Umbilical cord (tissue), 2 donors: ENCODE results near the gene STK36. TPM values are rescaled to one million over a fixed set of nuclear protein-coding genes. Genes with fewer than 3 reads are reported as not detected.
A peak's percentile ranks its signal among the peaks of the same experiment; 100 is the strongest.

Experiments
- DNase-seq: peaks from one replicate; pipeline ENCODE4 v3.0.0-alpha.2; 2015; ENCODE audit warnings: low spot score
- total RNA-seq: library from RNA; depleted of rRNA; stranded (reverse); fragments of >200 nt; gene quantifications from one replicate; pipeline ENCODE4 v1.2.3, GENCODE V29; 2014; ENCODE audit warnings: low replicate concordance; ENCODE audit not compliant: insufficient read depth

Gene STK36, protein sequence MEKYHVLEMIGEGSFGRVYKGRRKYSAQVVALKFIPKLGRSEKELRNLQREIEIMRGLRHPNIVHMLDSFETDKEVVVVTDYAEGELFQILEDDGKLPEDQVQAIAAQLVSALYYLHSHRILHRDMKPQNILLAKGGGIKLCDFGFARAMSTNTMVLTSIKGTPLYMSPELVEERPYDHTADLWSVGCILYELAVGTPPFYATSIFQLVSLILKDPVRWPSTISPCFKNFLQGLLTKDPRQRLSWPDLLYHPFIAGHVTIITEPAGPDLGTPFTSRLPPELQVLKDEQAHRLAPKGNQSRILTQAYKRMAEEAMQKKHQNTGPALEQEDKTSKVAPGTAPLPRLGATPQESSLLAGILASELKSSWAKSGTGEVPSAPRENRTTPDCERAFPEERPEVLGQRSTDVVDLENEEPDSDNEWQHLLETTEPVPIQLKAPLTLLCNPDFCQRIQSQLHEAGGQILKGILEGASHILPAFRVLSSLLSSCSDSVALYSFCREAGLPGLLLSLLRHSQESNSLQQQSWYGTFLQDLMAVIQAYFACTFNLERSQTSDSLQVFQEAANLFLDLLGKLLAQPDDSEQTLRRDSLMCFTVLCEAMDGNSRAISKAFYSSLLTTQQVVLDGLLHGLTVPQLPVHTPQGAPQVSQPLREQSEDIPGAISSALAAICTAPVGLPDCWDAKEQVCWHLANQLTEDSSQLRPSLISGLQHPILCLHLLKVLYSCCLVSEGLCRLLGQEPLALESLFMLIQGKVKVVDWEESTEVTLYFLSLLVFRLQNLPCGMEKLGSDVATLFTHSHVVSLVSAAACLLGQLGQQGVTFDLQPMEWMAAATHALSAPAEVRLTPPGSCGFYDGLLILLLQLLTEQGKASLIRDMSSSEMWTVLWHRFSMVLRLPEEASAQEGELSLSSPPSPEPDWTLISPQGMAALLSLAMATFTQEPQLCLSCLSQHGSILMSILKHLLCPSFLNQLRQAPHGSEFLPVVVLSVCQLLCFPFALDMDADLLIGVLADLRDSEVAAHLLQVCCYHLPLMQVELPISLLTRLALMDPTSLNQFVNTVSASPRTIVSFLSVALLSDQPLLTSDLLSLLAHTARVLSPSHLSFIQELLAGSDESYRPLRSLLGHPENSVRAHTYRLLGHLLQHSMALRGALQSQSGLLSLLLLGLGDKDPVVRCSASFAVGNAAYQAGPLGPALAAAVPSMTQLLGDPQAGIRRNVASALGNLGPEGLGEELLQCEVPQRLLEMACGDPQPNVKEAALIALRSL (N-terminal part only)
- total RNA-seq, result 21.9 TPM

DNA sequence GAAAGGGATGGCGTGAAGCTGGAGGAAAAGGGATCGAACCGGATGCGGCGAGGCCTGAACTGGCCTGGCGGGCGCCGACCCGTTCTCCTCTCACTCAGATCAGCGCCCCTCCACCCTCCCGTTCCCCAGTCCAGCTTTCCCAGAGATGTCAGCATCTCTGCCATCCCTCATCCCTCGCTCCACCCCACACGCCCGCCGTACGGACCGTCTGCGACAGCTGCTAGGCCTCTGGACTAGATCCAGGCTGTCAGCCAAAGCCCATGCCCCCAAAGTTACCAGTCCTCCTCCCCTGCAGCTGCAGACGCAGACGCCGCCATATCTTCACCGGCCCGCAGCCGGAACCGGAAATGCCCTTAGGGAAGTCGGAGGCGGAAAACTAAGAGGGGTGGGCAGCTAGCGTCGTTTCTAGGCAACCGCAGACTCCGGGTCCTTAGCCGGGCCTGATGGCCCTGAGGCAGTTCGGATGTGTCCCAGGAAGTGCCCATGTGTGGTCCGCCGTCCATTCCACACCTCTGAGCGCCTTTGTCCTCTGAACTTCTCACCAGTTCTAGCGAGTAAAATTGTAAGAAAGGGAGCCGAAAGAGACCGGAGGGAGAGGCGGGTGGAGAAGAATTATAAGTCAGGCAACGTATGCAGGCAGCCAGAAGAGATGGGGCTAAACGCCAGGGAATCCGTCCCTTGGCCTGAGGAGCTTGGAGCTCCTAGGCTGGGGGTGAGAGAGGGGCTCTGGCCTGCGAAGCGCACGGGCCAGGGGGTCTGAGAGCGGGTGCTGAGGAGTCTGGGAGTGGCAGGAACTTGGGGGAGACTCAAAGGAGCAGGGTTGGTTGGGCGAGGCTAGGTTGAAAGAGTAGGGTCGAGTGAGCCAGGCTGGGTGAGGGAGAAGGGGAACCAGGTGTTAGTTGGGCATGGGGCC is at the start of gene STK36, which contains the start of gene RNF25:
TSS of gene STK36 (plus strand) at position 433 of the 913 bp plus-strand sequence. CDS start 744 bp downstream, outside the sequence.
TSS of gene RNF25 (minus strand) at position 349 of the 913 bp plus-strand sequence. CDS start at position 317, 32 bp downstream.
- peak; percentile 97 for DNase-seq

GRCh38 chr2:218622606-218623365 is 49.1 kb upstream of the STK36 start:
- no peak for DNase-seq

GRCh38 chr2:218623366-218623705 is 48.5 kb upstream of the STK36 start:
- DNase-seq, result no peak

- DNase-seq, result no peak
Observed at GRCh38 chr2:218626369-218626768, 45.5 kb upstream of the STK36 start.

GRCh38 chr2:218627939-218628338 is 43.9 kb upstream of the STK36 start:
- DNase-seq, result no peak

DNA sequence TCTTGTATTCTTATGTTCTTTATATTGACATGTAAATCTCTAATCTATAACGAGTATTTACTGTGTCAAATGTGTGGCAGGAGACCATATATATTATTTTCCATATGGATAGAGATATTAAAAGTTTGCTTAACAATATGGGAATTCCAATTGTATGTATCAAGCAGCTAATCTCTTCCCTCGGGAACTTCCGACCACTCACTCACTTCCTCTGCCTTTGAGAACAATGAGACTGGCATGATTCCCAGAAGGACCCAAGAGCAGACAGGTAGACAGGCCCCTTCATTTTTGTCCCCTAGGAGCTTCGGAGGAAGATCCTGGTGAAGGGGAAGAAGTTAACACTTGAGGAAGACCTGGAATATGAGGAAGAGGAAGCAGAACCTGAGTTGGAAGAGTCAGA is 40.0 kb upstream of the STK36 start:
- DNase-seq, result no peak

DNA sequence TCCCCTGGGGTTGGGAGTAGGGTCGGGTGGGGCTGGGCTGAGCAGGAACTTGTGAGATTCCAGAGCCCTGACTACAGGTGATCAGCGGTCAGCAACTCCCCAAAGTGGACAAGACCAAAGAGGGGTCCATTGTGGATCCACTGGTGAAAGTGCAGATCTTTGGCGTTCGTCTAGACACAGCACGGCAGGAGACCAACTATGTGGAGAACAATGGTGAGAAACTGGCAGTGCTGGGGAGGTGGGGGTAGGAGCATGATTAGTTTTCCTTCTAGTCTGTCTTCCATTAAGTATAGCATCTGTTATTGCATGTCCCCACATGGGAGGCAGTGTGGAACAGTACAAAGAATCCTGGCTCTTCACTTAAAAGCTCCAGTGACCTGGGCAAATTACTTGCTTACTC is 36.2 kb upstream of the STK36 start:
- no peak for DNase-seq

DNA sequence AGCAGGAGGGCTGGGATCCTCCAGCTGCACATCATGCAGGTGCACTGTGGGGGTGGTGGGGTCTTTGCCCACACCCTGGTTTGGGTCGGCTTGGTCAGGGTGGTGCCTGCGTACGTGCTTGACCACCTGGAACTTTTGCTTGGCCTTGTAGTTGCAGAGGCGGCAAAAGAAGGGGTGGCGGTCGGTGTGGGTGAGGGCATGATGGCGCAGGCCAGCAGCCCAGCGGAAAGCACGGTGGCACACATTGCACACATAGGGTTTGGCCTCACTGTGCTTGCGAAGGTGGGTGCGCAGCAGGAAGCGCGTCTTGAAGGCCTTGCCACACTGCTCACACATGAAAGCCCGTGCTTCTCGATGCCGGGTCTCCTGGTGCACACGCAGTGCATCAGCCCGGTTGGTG is 33.5 kb upstream of the STK36 start:
- DNase-seq, result no peak

GRCh38 chr2:218642121-218642656 is 29.7 kb upstream of the STK36 start:
- DNase-seq, result no peak

DNA sequence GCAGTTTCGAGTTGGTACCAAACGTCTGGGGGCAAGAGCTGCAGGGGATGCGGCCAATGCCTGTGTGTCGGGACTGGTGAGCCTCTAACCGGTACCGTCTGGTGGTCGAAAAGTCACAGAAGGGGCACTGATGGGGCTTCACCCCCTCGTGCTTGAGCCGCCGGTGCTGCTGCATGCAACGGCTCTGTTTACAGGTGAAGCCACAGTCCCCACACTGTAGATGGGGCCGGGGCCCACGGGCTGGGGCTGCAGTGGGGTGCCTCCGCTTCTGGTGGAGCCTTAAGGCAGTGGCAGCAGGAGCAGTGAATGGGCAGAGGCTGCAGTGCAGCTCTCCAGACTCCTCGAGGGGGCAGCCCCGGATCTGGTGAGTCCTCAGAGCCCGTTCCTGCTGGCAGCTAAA is 29.1 kb upstream of the STK36 start:
- DNase-seq, result no peak

- no peak for DNase-seq
Observed at GRCh38 chr2:218643751-218644310, 28.1 kb upstream of the STK36 start.

GRCh38 chr2:218644721-218645120 is 27.2 kb upstream of the STK36 start:
- no peak for DNase-seq

- no peak for DNase-seq
Observed at GRCh38 chr2:218645126-218645525, 26.8 kb upstream of the STK36 start.

DNA sequence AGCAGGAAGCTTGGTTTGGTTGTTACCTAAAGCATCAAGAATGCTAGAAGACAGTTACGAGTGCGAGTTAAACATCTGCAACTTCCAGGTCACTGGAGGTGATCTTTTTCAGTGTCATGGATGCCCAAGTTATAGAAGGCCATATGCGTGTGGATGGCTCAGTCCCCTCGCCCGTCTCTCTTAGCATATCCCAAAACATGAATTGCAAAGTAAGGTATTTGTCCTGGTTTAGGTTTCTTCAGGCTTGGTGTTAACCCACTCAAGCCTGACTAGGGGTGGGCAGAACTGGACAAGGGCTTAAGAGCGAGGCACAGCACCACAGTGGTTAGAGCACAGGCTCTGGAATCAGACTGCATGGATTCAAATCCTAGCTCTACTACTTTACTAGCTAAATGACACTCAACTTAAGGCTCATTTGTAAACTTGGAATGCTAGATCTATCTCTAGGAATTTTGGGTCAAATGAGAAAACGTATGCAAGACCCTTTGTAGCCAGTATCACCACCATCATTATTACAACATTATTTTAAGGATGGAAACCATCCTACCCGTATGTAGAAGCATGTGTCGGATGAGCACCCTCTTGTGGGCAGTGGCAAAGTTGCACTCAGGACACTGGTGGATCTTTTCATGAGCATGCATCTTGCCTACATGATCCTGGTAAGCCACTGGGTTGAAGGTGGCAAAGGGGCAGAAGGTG is 23.6 kb upstream of the STK36 start:
- DNase-seq, result peak; percentile 53

- DNase-seq, result no peak
Observed at GRCh38 chr2:218648787-218649100, 23.1 kb upstream of the STK36 start.

GRCh38 chr2:218655751-218656150 is 16.1 kb upstream of the STK36 start:
- no peak for DNase-seq

- peak; percentile 27 for DNase-seq
Observed at GRCh38 chr2:218658671-218659257, 13.1 kb upstream of the STK36 start.

DNA sequence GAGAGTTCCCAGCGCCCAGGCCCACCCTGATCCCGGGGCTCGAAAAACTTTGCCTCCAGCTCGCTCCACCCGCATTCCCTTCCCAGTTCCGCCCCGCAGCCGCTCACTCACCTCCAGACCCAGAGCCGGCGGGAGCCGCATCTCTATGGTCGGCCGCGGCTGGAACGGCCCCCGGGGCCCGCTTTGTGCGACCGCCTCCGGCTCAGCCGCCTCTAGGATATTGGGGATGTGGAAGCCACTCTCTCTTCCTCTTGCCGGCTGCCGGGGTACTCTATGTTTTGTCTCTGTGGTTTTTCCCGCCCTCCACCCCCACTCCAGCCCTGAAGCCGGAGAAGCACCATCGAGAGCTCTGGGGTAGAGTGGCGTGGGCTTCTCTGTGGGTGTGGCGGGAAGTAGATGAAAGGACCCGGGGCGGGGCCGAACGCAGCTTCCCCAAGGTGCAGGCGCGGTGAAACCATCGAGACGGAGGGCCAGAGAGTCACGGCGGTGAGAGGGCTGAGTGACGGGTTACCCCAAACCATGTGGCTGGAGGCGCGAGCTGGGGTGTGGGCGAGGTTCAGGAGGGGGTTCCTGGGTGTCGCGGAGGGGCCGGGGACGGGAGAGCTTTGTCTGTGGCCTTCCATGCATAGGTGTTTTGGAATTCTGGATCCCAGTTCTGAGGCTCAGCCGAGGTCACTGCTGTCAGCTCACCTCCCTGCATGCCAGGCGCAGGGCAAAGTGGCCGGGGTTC is 12.5 kb upstream of the STK36 start, which contains the start of the genes BCS1L and ZNF142:
TSS of gene BCS1L (plus strand) at position 426 of the 730 bp plus-strand sequence. CDS start 1,305 bp downstream, outside the sequence.
TSS of gene ZNF142 (minus strand) at position 366 of the 730 bp plus-strand sequence. CDS start 3,194 bp downstream, outside the sequence.
- DNase-seq, result peak; percentile 97
